Measurements from ENCODE around the gene RNF157.

- no peak for TF ChIP-seq CTCF (IDR thresholded peaks at IDR 0.05)
- no peak for TF ChIP-seq REST (IDR thresholded peaks at IDR 0.05; ENCODE audit: insufficient read depth in 1 of 2, low read depth in 2 of 2, low read length in 1 of 2)
- TF ChIP-seq POLR2AphosphoS5 (IDR thresholded peaks at IDR 0.05; ENCODE audit: low read depth, low read length), result no peak
Measured at GRCh38 chr17:76243826-76244679, 3.8 kb upstream of the RNF157 start.

Measured in Panc1 (cell line).